H1 (cell line): Measurements from ENCODE around the gene SLC28A1. TPM values are rescaled to one million over a fixed set of nuclear protein-coding genes. Genes with fewer than 3 reads are reported as not detected.

Source experiments
- MAX ChIP-seq: IDR thresholded peaks from 2 replicates; pipeline ENCODE4 v1.6.1; 2012; ENCODE audit warnings: inconsistent platforms
- RNF2 ChIP-seq: fragments of 200-900, 300-1000 bp; sonication (generic); IDR thresholded peaks from 2 replicates; pipeline ENCODE4 v1.7.1; 2016; ENCODE audit warnings: borderline replicate concordance, low read depth, mild to moderate bottlenecking, antibody characterized with exemption, low read length; ENCODE audit not compliant: poor library complexity, severe bottlenecking; ENCODE audit errors: missing control alignments
- TAF7 ChIP-seq: optimal IDR thresholded peaks from 2 replicates; pipeline ENCODE3; 2011; ENCODE audit warnings: low read depth, mild to moderate bottlenecking, inconsistent platforms, low read length, moderate library complexity, borderline replicate concordance
- TBP ChIP-seq: IDR thresholded peaks from 2 replicates; pipeline ENCODE4 v1.6.1; 2011; ENCODE audit warnings: low read depth, low read length, improper control_type of control experiment
- polyA plus RNA-seq, 7 experiments: library from polyadenylated mRNA; depleted of rRNA in 3 of 7; stranded (reverse) in 5 of 7; unstranded in 2 of 7; fragments of >200 nt in 5 of 7; fragments of 200-250 nt in 2 of 7; gene quantifications; 1 replicate in 5 of 7; 2 replicates in 1 of 7; 4 replicates in 1 of 7; pipeline versions ENCODE4 v1.2.1 to v1.2.3, GENCODE V29; 2011 to 2013; ENCODE audit warnings: missing spikeins in 2 of 7, mixed read lengths in 2 of 7
- total RNA-seq: library from RNA; stranded (reverse); fragmentation: NEBNext Ultra II Directional; extraction: Animal tissue kit (Norgen Biotek cat#: 25700); gene quantifications from 2 replicates; pipeline ENCODE4 v1.2.1, GENCODE V29; 2021

SLC28A1 gene
- total and polyA plus RNA-seq, 2 of the 8 experiments (the other 6 are each of a cell fraction or from before 2014, with no cell fraction given), result 0.09 TPM; not detected in 1

DNA sequence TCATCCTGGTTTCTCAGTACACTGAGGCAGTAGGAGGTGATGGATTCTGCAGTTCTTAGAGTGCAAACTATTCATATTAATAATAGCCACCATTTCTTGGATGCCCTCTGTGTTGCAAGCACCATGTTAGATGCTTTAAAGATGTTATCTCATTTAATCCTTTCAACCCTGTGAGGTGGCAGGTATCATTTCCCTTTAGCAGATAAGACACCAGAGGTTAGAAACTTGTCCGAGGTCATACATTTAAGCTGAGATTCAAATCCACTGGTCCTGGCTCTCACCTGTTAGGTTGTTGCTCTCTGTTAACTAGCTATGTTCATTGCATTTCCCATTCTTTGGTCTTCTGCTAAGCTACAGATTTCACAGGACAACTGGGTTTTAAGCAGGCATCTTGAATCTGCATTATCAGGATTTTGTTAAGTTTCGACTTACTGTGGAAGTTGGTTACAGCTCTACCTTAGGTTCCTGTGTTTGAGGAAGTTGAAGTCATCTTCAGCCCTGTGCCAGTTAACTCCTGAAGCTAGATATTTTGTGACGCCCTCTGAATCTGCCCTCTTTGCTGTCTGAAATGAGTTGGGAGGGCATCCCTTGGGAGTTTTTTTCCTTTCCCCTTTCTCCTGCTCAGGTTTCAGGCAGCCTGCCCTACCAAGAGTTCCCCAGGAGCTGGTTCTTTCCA, 103.6 kb downstream of the SLC28A1 start (continued):
- TF ChIP-seq RNF2 (no peak), TBP (no peak), MAX (no peak), TAF7 (no peak)
